ENCODE results near the gene TMEM63C. TPM values are rescaled to one million over a fixed set of nuclear protein-coding genes. Genes with fewer than 3 reads are reported as not detected.

TMEM63C gene
- total and polyA plus RNA-seq, 2 donors (not counting 3 experiments of a cell fraction or from before 2014, with no cell fraction given): not detected

GRCh38 chr14:77197988-77198387, 16.4 kb downstream of the TMEM63C start:
- CTCF ChIA-PET: no interaction called here
- Histone ChIP-seq H3K9me1 (replicated peaks; ENCODE audit: control insufficient read depth, extremely low read depth, insufficient read depth, low read length) (no peaks in the 10 kb centered on the region), H3K27me3 (ENCODE audit: control insufficient read depth in 2 of 2, insufficient read depth in 2 of 2, low read length in 2 of 2) (no peaks in the 10 kb centered on the region), H3K4me1 (ENCODE audit: control insufficient read depth, extremely low read depth, insufficient read depth, low read length) (no peaks in the 10 kb centered on the region), H3K27ac (ENCODE audit: insufficient read depth, low read depth, low read length) (no peak overlapping the region), H4K20me1 (replicated peaks; ENCODE audit: control insufficient read depth, extremely low read depth, insufficient read depth, low read length) (no peaks in the 10 kb centered on the region), H3K4me3 (replicated peaks in 1 of 3; ENCODE audit: insufficient read depth in 1 of 3, low read depth in 1 of 3, low read length in 3 of 3) (no peak overlapping the region), H2AFZ (ENCODE audit: low read depth, low read length) (no peak overlapping the region), H3K4me2 (ENCODE audit: insufficient read depth, low read length) (no peak overlapping the region), H3K9me3 (replicated peaks; ENCODE audit: control insufficient read depth, insufficient read depth, low read length) (no peaks in the 10 kb centered on the region), H3K79me2 (ENCODE audit: control insufficient read depth, insufficient read depth, low read length) (no peaks in the 10 kb centered on the region), H3K36me3 (ENCODE audit: control insufficient read depth in 2 of 2, extremely low read depth in 1 of 2, insufficient read depth in 2 of 2, low read length in 2 of 2) (no peaks in the 10 kb centered on the region), H3K9ac (replicated peaks; ENCODE audit: extremely low read depth, insufficient read depth, low read length) (no peak overlapping the region)
- dilution Hi-C loops (cut with MboI; ENCODE audit: extremely low pct_ligation_motif_present, low sequenced_read_pairs): no loop called here
- TF ChIP-seq POLR2A (IDR thresholded peaks at IDR 0.05; ENCODE audit: low read depth, low read length): no peak
- TF ChIP-seq JUN (IDR thresholded peaks at IDR 0.05; ENCODE audit: borderline replicate concordance, insufficient read depth, insufficient read length, low read depth): no peak
- TF ChIP-seq CTCF (IDR thresholded peaks at IDR 0.05; ENCODE audit: extremely low read depth in 1 of 2, insufficient read depth in 1 of 2, low read depth in 1 of 2, low read length in 2 of 2): no peak
- no peak for TF ChIP-seq POLR2AphosphoS5 (IDR thresholded peaks at IDR 0.05; ENCODE audit: insufficient read depth, low read depth, low read length)
- TF ChIP-seq EZH2 (IDR thresholded peaks at IDR 0.05; ENCODE audit: borderline replicate concordance, low read depth, low read length, severe bottlenecking): no peak
- TF ChIP-seq GATA2 (IDR thresholded peaks at IDR 0.05; ENCODE audit: insufficient read depth, insufficient read length, low read depth, low read length): no peak
- no peak for TF ChIP-seq MYC (IDR thresholded peaks at IDR 0.05; ENCODE audit: low read depth, low read length)
- no peak for TF ChIP-seq MAX (IDR thresholded peaks at IDR 0.05; ENCODE audit: insufficient read depth, insufficient read length)
- FAIRE-seq (no peak), DNase-seq (ENCODE audit: low read depth, low spot score) (no peak)
- intact Hi-C loops (cut with micrococcal nuclease): no loop called here
- no TSS peak for BruUV-seq (replicated peaks)
- POLR2A ChIA-PET: no interaction called here
